ENCODE results near the gene ITIH1.

DNA sequence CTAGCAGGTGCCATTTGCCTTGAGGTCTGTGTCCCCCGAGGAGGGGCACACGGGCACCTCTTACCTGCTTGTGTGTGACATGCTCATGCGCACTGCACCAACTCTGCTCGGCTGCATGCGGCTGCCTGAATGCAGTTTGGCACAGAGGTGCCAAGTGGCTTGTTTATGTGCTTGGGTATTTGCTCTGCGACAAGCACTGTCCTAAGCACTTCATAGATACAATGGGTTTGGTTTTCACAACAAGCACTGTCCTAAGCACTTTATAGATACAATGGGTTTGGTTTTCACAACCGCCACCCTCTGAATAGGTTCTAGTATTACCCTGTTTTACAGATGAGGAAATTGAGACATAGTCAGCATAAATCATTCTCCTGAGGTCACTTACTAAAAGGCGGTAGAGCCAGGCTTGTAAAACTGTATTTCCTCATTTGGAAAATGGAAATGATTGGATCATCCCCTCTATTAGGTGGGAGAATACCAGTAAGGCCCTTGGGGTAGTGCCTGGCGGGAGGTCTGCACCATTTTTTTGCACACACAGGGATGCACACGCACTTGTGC, 52.6 kb downstream of the ITIH1 start:
- TF ChIP-seq POLR2AphosphoS5 (IDR thresholded peaks at IDR 0.05), result no peak
- TF ChIP-seq, protein P1, sequence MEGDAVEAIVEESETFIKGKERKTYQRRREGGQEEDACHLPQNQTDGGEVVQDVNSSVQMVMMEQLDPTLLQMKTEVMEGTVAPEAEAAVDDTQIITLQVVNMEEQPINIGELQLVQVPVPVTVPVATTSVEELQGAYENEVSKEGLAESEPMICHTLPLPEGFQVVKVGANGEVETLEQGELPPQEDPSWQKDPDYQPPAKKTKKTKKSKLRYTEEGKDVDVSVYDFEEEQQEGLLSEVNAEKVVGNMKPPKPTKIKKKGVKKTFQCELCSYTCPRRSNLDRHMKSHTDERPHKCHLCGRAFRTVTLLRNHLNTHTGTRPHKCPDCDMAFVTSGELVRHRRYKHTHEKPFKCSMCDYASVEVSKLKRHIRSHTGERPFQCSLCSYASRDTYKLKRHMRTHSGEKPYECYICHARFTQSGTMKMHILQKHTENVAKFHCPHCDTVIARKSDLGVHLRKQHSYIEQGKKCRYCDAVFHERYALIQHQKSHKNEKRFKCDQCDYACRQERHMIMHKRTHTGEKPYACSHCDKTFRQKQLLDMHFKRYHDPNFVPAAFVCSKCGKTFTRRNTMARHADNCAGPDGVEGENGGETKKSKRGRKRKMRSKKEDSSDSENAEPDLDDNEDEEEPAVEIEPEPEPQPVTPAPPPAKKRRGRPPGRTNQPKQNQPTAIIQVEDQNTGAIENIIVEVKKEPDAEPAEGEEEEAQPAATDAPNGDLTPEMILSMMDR (IDR thresholded peaks at IDR 0.05), result no peak

Measured in sigmoid colon (tissue), 4 donors.